Activated CD8-positive, alpha-beta memory T cell treated with anti-CD3 and anti-CD28 coated beads, Interleukin-2, amount 50 U/mL, for 48 hours (primary cell): ENCODE data around the gene ADRA2C.

Experiments used
- DNase-seq: peaks from one replicate; pipeline ENCODE4 v3.0.0-alpha.2; 2020

ADRA2C gene

GRCh38 chr4:3762264-3762663, 3.9 kb upstream of the ADRA2C start:
- DNase-seq, result no peak

DNA sequence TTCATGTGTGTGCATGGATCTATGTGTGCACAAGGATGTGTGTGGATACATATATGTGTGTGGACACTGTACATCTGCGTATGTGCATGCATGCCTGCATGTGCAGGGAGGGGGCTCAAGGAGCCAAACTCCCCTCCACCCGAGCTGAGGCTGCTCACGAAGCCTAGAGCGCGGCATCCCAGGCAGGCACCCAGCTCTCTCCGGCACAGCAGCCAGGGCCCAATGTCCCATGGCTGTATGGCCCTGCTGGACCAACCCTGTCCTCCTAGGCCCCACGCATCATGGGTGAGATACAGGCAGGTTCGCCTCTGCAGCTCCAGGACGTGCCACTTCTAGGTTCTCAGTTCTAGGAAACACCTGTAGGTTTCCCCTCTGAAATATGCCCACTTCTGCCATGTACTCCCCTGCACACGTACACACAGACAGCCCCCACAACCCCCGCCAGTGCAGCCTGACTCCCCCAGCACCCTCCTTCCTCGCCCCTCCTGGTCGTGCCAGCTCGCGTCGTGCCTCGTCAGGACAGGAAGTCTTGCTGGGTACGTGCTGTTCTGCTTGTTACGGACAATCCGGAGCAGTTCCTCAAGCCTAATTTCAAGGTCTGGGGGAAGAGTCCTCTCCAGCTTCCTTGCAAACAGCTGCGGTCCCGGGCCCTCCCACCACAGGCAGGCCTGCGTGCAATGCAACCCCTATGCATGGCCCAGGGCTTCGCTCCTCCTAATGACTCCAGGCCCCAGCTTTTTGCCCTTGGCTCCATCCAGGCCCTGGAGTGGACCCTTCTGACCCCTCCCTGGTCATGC, 3.2 kb upstream of the ADRA2C start:
- no peak for DNase-seq

DNA sequence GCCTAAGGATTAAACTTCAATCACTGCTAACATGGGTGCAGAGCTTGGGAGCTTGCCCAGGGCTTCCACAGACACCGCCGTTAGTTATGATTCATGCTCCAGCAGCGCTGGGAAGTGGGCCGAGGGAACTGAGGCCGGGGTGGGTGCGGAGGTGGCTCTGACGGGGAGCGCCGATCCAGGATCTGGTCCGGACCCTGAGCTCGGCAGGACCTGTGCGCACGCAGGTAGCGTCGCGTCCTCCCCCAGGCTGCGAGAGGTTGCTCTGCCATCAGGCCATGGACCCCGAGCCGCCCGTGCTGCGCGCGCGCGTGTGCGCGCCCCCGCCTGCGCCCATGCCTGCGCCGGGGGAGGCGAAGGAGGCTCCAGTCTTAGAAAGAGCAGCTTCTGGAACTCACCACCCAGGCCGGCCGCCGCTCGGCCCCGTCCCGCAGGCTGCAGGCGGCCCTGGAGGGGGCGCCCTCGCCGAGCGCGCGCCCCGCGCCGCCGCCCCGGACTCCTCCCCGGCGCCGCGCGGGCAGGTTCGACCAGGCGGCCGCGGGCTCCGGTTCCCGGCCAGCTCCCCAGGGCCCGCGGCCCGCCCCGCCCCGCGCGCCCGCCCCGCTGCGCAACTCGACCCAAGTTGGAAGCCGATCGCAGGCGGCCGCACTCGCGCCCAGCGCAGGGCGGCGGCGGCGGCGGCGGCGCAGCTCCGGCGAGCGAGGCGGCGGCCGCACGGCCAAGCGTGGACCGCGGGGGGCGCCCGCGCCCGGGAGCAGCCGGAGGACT, 732 bp upstream of the ADRA2C start:
- peak; percentile 54 for DNase-seq

GRCh38 chr4:3766785-3767569, 792 bp downstream of the ADRA2C start:
- DNase-seq, result peak; percentile 51

- no peak for DNase-seq
Observed at GRCh38 chr4:3767570-3768288, 1.5 kb downstream of the ADRA2C start.

GRCh38 chr4:3768842-3769641, 2.9 kb downstream of the ADRA2C start:
- no peak for DNase-seq

GRCh38 chr4:3769642-3770184, 3.5 kb downstream of the ADRA2C start:
- no peak for DNase-seq

GRCh38 chr4:3770323-3771163, 4.4 kb downstream of the ADRA2C start:
- DNase-seq, result no peak

- no peak for DNase-seq
Observed at GRCh38 chr4:3771164-3771809, 5.1 kb downstream of the ADRA2C start.

GRCh38 chr4:3771939-3772495, 5.8 kb downstream of the ADRA2C start:
- no peak for DNase-seq

DNA sequence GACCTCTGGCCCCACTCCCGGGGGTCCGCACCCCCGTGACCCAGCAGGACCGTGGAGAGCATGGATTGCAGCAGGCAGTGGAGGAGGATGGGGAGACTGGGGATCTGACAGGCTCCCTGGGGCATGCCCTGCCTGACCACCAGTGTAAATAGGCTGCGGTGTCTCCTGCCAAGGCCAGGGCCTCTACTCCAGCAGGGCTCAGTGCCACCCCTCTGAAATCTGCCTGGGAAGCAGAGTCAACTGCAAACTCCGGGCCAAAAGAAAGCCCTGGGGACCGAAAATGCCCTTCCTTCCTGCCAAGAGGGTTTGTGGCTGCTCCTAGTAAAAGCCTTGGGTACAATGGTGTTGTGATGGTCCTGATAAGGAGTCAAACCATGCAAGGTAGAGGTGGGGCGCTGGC, 6.4 kb downstream of the ADRA2C start:
- DNase-seq, result no peak

DNA sequence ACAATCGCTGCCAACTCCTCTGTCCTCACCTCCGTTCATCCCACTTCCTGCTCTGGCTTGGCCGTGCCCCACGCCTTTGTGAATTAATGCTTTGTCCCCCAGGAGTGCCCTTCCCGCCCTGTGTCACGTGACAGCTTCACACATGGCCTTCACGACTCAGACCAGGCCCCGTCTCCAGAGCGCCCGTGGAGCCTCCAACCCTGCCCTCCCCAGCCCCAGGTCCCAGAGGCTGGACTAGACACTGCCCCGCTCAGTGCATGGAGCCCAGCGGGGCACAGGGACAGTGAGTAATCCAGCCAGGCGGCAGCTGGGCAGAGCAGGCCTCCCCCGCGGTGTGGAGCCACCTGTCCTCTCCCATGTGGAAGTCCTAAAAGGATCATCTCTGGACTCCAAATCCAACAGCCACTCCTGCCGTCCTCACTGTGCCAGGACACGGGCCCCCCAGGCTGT, 7.4 kb downstream of the ADRA2C start:
- no peak for DNase-seq

GRCh38 chr4:3774253-3774883, 8.2 kb downstream of the ADRA2C start:
- no peak for DNase-seq

- no peak for DNase-seq
Observed at GRCh38 chr4:3775005-3775404, 8.8 kb downstream of the ADRA2C start.

GRCh38 chr4:3775576-3775975, 9.4 kb downstream of the ADRA2C start:
- DNase-seq, result no peak

- DNase-seq, result no peak
Observed at GRCh38 chr4:3776166-3777032, 10.2 kb downstream of the ADRA2C start.

DNA sequence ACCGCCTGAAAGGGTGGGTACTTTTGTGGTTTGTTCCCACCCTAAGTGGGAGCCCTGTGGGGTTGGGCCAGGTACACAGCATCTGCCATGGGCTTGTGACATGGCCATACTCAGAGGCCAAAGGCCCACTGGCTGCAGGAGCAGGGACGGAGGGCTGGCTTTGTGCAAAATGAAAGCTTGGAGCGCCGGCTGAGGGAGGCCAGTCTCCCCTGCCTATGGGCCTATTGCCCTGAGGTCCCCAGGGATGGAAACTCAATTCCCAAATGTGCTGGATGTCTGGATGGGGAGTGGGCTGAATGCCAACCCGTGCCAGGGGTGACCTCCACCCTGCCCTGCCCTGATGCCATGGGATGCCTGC, 10.8 kb downstream of the ADRA2C start:
- no peak for DNase-seq

GRCh38 chr4:3777669-3778068, 11.5 kb downstream of the ADRA2C start:
- no peak for DNase-seq
